IPS-NIHi11 (cell line): ENCODE measurements around the gene DPH6.
"Not testable (repeated sequence)": the region's sequence is repeated elsewhere in the genome, so short reads cannot be mapped to it uniquely, and the experiment has no call there.

ENCODE experiments used
- DNase-seq: peaks from one replicate; pipeline ENCODE4 v3.0.0; 2012; ENCODE audit warnings: mixed read lengths, low spot score

DPH6 gene, protein sequence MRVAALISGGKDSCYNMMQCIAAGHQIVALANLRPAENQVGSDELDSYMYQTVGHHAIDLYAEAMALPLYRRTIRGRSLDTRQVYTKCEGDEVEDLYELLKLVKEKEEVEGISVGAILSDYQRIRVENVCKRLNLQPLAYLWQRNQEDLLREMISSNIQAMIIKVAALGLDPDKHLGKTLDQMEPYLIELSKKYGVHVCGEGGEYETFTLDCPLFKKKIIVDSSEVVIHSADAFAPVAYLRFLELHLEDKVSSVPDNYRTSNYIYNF

DNA sequence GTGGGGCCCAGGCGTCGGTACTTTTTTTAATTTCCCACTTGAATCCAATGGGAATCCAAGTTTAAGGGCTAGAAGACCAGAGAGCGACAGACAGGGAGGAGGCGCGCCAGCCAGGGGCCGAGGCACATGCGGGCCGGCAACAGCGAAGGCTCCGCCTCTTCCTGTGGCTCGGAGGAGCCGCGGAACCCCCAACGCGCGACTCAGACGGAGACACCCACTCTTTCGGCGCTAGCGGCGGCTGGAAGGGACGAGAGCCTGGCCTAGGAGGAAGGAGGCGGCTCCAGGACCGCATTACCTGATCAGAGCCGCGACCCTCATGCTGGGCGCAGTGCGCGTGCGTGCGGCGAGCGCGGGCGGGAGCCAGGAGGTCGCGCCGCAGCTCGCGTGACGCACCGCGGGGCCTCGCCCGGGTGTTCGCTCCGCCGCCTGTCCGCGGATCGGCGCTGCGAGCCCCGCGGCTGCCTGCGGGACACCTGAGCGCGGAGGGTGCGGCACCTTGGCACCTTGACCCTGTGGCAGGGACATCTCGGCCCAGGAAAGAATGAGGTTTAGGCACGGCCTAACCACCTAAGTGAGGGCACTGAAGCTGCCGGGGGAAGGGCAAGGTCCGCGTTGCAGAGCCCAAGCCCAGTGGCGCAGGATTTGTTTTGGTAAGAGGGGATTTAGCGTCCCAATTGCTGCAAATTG, at the start of gene DPH6:
TSS of gene DPH6 (minus strand) at position 342 of the 687 bp plus-strand sequence. CDS start at position 318, 24 bp downstream.
- peak; percentile 74 for DNase-seq

DNA sequence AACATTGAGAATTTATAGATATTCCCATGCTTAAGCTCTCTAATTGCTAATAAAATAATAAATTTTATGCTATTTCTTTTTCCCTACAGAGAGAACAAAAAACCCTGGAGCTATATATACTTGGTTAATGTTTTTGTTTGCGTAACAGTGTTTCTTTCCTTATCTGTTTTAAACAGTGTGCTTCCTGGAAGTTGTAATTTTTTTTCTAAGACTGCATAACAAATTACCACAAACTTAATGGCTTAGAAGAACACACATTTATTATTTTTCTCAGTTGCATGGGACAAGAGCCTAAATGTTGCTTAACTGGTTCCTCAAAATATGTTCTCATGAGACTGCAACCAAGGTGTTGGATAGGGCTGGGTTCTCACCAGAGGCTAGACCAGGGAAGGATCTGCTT, 49.7 kb upstream of the DPH6 start:
- no peak for DNase-seq

GRCh38 chr15:35591987-35592386, 46.0 kb upstream of the DPH6 start:
- DNase-seq: not testable (repeated sequence)

DNA sequence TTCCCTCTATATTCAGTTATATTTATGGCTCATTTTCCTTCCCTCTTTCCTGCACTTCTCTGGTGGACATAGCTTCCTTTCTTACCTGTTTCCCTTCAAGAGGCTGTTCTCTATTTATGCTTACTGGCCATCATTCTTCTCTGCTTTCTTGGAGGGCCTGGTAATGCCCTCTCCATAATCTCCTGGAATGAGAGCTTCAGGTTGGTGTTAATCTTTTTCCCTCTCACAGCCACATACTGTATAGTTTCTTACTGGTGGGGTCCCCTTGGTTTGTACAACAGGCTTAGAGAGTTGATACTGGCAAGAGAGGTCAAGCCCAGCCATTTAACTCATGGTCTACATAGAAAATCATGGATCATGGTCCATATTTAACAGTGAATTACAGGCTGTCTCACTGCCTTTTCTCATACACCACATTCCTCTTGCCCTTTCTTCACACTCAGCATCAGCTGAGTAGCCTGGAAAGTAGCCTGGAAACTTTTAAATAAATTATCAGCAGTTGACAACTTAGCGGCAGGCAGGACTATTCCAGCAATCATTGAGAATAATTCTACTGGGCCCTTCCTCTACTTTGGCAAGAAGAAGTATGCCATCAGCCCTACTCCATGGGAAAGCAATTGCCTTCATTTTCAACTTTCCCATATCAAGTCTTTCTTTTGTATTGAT, 38.0 kb upstream of the DPH6 start:
- DNase-seq: no peak

- DNase-seq: no peak
These were observed 34.6 kb upstream of the DPH6 start for GRCh38 chr15:35580606-35581005.

DNA sequence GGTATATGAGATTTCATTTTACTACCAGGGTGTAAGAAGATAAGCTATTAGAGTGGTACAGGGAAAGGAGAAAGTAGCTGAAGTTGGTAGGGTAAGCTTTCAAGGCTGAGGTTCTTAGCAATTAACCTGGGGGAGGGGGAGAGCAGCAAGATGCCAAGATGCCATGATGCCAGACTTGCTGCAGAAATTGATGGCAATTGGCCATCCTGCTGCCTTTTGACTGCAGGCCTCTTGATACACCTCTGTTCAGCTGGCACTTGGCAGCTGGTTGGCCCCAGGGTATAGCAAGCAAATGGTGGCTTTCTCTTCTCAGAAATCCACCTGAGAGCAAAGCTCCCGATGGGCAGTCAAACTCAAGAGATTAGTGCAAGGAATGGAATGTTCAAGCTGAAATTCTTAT, 21.4 kb upstream of the DPH6 start:
- no peak for DNase-seq

GRCh38 chr15:35566991-35567390, 21.0 kb upstream of the DPH6 start:
- no peak for DNase-seq

DNA sequence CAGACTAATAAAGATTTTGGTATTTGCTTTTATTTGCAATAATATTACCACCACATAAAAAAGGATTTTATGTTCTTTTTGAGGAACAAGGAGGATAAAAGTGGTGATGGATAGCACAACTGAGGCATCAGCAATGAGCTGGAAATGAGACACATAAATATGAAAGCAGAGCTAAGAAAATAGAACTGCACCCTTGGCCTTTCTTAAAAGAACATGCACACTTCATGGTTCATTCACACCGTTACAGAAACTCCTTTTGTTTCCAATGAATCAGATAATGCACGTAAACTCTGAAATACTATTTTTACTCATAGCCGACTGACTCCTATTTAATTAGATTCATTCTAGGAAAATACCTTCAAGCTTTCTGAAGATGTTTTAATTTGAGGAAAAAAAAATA, 19.9 kb upstream of the DPH6 start:
- DNase-seq: no peak

- DNase-seq: no peak
These were observed 16.7 kb upstream of the DPH6 start for GRCh38 chr15:35562641-35563040.

DNA sequence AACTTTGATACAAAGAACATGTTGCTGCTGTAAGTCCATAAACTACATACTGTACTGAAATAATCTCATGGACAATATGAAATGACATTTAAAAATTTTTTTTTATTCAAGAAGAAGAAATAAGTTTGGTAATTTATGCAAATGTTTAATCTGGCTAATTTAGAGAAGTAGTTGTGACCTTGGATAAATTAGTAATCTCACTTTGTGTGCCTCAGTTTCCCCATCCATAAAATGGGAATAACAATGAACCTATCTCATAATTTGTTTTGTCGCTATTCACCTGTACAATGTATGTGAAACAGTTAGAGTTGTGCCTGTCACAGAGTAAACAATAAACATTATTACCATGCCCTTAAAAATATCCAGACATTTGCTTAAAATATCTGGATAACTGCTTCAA, 15.3 kb upstream of the DPH6 start:
- no peak for DNase-seq

GRCh38 chr15:35560870-35561269, 14.9 kb upstream of the DPH6 start:
- DNase-seq: no peak

GRCh38 chr15:35560258-35560657, 14.3 kb upstream of the DPH6 start:
- no peak for DNase-seq

DNA sequence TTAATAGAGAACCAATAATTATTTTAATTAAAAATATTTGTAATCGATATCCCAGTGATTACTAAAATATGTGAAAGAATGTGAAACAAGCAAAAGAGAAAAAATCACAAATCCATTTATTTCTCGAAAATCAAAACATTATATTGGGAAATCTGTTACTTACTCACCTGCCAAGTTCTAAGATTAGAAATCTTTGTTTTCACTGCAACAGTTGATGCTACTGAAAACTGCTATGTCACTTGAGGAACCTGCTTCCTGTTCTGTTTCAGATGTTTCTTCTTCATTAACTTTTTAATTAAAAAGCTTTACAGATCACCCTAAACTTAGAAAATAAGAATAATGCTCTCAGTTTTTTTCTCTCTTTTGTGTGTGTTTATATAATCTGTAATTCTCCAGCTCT, 13.7 kb upstream of the DPH6 start:
- DNase-seq: no peak

GRCh38 chr15:35557544-35557943, 11.6 kb upstream of the DPH6 start:
- DNase-seq: no peak

DNA sequence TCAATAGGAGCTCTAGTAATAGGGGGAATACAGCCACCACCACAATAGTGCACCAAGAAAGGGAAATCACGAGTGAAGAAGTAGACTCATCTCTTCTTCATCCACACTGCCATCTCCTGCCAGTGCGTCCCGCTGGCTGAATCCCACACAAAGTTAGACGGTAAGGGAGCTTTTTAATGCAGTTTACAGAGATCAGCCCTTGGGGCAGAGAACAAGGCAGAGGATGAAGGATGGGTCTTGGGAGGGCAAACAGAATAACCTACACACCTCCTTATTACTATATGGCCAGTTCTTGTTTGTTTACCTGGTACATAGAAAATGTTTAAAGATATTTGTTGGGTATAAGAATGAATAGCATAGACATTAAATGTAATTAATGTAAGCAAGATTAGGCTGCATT, 11.0 kb upstream of the DPH6 start:
- no peak for DNase-seq

DNA sequence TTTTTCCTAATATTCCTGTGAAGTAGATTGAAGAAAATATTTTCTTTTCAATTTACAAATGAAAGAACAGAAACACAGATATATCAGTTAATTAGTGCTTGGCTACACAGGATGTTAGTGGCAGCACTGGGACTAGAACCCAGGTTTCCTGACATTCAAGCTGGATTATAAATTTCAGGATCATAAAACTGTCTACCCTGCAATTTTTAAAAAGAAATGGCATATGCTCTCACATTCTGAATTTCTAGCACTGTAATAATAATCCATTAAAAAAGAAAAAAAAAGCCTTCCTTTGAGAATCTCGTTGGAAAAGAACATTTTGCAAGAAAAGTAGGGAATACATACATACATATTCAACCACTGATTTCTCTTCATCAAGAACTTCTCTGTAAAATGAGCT, 9.3 kb upstream of the DPH6 start:
- DNase-seq: no peak

GRCh38 chr15:35550957-35551356, 5.0 kb upstream of the DPH6 start:
- DNase-seq: no peak

DNA sequence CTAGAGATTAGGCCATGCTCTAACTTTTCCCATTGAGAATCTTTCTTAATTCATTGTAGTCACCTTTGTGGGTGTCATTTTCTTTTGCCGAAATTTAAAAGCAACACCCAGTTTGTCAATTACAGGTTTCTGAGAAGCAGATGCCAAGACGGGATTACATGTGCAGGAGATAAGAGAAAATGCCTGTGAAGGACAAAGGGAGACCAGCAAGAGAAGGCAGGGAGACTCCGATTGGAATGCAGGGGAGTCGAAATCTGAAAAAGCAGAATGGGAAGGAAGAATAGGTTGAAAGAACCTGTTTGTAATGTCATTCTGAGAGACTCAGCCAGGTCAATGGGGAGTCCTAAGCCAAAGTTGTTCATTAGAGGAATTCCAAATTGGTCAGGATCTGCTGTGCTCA, 3.6 kb upstream of the DPH6 start:
- DNase-seq: peak; percentile 9

DNA sequence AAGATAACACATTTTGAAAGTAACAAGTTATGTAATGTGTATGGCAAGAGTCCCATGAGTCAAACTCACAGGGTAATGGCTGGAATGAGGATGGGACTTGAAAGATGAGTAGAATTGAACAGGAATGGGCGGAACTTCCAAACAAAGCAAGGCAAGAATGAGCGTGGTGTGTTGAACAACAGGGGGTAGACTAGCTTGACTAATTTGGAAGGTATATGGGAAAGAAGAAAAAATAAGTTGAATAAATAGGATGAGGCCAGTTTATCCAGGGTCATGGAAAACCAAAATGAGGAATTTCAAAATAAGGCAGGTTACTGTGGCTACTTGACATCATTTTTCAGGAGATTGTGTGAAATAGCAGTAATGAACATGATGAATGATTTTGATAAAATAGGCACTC, 2.5 kb upstream of the DPH6 start:
- DNase-seq: peak; percentile 9

GRCh38 chr15:35547775-35548364, 1.9 kb upstream of the DPH6 start:
- peak; percentile 19 for DNase-seq

GRCh38 chr15:35546511-35547381, 781 bp upstream of the DPH6 start:
- DNase-seq: no peak

DNA sequence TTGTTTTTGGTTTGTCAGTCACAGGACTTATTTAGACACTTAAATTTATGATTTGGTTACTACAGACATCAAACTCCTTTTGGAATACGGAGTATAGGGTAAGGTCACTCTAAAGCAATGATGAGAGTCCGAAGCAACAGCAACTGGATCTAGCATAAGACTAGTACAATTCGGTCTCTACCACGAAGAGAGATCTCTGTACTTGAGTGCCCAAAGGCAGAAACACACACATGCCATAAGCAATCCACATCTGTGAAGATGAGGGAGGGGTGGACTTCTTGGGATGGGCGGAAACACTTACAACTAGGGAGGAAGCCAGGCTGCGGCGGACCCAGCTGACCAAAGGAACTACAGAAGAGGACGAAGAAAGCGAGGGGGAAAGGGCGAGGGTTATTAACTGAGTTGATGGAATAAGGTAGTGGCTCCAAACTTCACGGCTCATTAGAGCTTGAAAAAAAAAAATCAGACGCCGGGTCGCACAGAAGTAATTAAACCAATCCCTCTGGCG, 595 bp downstream of the DPH6 start:
- peak; percentile 37 for DNase-seq
